Sciatic nerve (tissue), 2 donors: ENCODE measurements around the gene NEK5. TPM values are rescaled to one million over a fixed set of nuclear protein-coding genes. Genes with fewer than 3 reads are reported as not detected.
"Not testable (repeated sequence)": the region's sequence is repeated elsewhere in the genome, so short reads cannot be mapped to it uniquely, and the experiment has no call there.

Source experiments
- ATAC-seq: fragments of 200-7000 bp; cut with Tn5 transposase; one replicate; pipeline ENCODE4 v1.9.1; 2020; ENCODE audit warnings: mild to moderate bottlenecking, moderate library complexity
- DNase-seq: peaks from one replicate; pipeline ENCODE4 v3.0.0-alpha.2; 2020; ENCODE audit warnings: low spot score
- intact Hi-C: fragments of 100-400 bp; cut with DNase I; formaldehyde crosslinking; loops from one replicate; pipeline ENCODE4 v1.14.2; 2022
- total RNA-seq: library from RNA; stranded (reverse); fragmentation: NEBNext Ultra II Directional; extraction: Animal tissue kit (Norgen Biotek cat#: 25700); gene quantifications from one replicate; pipeline ENCODE4 v1.2.1, GENCODE V29; 2021
- donor health status: DM: no; HTN: no; CAD: no.
- donor health status: DM: no; HTN: no; CAD: no.

The NEK5 gene
- total RNA-seq, 1 donor from 2014 or later, result 0.36 TPM

DNA sequence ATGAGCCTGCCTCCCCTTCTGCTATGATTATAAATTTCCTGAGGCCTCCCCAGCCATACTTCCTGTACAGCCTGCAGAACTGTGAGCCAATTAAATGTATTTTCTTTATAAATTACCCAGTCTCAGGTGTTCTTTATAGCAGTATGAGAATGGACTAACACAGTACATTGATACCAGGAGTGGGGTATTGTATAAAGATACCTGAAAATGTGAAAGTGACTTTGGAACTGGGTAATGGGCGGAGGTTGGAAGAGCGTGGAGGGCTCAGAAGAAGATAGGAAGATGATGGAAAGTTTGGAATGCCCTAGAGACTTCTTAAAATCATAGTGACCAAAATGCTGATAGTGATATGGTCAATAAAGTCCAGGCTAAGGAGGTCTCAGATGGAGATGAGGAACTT lies 32.8 kb downstream of the NEK5 start:
- intact Hi-C loops, result no loop called here
- ATAC-seq (no peak), DNase-seq (no peak)

DNA sequence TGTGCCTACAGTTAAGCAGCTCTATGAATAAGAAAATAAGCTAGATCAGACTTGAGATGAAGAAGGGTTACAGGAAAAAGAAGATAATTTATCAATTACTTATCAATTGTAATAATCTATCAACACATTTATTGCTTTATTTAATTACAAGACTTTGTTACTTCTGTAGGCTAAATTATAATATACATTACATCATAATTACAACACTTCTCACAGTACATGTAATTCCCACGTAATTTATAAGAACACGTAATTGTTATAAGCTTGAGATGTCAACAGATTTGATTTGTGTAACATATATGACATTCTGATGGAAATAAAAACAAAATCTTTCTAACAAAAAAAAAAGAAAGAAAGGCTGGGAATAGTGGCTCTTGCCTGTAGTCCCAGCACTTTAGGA lies 36.8 kb downstream of the NEK5 start:
- DNase-seq (no peak), ATAC-seq (no peak)
- intact Hi-C loops, result no loop called here

DNA sequence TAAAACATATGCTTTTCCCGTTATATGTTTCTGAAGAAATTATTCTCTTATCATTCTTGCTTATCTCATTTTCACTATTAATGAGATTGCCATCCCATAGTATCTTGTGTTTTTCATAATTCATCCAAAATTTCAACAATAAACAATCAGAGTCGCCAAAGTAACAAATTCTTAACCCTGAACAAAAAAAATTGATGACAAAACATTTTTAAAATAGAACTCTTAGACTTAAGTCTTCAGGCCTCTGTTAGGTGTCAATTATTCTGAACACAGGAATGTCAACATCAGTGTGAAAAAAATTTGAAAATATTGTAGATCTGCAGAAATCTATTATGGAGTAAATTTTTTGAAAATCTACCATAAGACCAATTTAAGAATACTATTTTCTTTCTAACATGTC lies 37.4 kb downstream of the NEK5 start:
- DNase-seq (no peak), ATAC-seq (no peak)
- intact Hi-C loops, result no loop called here

- intact Hi-C loops, result no loop called here
- no peak for DNase-seq
- no peak for ATAC-seq
Observed at GRCh38 chr13:52085421-52085820, 43.5 kb downstream of the NEK5 start.

- DNase-seq, intact Hi-C loops, ATAC-seq: not testable (repeated sequence)
Observed at GRCh38 chr13:52084981-52085380, 43.9 kb downstream of the NEK5 start.

GRCh38 chr13:52082601-52083000 lies 46.3 kb downstream of the NEK5 start:
- intact Hi-C loops, result no loop called here
- DNase-seq (no peak), ATAC-seq (no peak)

- intact Hi-C loops, DNase-seq, ATAC-seq: not testable (repeated sequence)
Observed at GRCh38 chr13:52079891-52080290, 49.0 kb downstream of the NEK5 start.

- ATAC-seq (no peak), DNase-seq (no peak)
- intact Hi-C loops, result no loop called here
Observed at GRCh38 chr13:52070929-52071523, 57.8 kb downstream of the NEK5 start.

DNA sequence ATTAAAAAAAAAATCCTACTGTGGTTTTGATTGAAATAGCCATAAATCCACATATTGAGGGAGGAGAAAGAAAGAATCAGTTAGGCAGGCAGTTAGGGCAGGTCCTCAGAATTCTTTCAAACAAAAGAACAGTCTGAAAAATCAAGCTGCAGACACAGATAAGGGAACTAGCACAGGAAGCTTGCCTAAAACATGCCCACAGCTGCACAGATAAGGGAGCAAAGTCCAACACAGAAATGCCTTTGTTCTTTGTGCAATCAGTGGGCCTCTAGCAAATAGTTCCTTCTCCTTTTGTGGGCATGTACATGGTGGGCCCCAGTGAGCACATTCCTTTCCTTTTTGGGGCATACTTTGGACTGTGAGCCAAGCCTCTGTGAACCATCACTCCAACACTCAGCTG lies 61.6 kb downstream of the NEK5 start:
- intact Hi-C loops, result no loop called here
- ATAC-seq, result no peak
- DNase-seq, result no peak

DNA sequence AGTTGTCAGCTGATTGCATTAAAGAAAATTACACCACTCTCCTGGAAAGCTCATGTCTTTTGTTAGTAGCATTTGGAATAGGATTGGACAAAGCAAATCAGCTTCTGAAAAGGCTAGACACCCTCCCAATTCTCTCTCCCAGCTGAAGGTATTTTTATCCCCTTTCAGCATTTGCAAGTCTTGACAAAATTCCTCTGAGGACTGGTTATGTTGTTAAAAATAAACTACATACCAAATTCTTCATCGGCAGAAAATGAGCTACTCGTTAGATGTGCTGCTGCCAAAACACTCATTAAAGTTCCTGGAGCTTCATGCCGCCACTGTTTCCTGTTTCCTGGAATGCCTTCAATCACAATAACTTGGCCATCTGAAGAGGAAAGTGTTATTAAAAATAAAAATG lies 67.3 kb downstream of the NEK5 start:
- no peak for ATAC-seq
- no peak for DNase-seq
- intact Hi-C loops, result no loop called here

DNA sequence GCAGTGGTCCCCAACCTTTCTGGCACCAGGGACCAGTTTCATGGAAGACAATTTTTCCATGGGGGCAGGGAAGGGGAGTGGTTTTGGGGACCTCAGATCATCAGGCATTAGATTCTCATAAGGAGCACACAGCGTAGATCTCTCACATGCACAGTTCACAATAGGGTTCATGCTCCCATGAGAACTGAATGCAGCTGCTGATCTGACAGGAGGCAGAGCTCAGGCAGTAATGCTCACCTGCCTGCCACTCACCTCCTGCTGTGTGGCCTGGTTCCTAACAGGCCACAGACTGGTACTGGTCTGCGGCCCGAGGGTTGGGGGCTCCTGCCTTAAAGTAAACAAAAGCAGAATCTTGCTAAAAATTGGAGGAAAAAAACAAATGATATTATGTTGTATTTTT lies 67.8 kb downstream of the NEK5 start:
- DNase-seq, ATAC-seq, intact Hi-C loops: not testable (repeated sequence)

DNA sequence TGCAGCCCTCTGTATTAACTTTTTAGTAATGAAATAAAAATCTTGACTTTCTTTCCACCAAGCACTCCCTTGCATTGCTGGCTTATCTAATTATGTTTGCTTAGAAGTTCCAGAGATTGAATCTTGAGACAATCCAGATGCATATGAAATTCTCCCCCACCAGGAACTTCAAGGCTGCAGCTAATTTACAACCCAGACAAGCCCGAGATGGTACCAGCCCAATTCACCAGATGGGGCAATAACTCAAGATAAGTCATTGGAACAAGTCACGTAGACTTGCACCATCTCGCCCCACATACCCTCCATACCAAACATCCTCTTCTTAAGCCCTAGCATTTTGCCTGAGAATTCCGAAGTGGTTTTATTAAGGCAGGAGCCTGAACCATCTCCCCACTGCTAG lies 75.4 kb downstream of the NEK5 start:
- intact Hi-C loops, result no loop called here
- no peak for ATAC-seq
- no peak for DNase-seq

DNA sequence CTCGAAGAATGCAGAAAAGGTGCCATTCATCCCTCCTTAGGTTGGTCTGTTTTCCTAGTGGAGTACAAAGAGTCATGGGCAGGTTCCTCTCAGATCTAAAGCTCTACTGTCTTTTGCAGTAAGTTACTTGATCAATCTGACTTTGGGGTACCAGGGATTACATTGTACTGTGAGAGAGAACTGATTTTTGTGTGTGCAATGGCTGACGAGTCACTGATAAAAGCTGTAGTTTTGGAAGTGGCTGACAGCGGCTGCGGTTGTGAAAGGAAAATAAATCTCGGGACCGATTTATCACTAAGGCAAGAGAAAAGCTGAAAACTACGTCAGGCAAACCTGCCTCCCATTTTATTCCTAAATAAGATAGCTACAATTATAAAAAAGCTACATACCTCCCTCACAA lies 77.5 kb downstream of the NEK5 start:
- intact Hi-C loops, result no loop called here
- DNase-seq (no peak), ATAC-seq (no peak)

- intact Hi-C loops, result no loop called here
- no peak for DNase-seq
- ATAC-seq, result no peak
Observed at GRCh38 chr13:52048516-52048915, 80.4 kb downstream of the NEK5 start.

DNA sequence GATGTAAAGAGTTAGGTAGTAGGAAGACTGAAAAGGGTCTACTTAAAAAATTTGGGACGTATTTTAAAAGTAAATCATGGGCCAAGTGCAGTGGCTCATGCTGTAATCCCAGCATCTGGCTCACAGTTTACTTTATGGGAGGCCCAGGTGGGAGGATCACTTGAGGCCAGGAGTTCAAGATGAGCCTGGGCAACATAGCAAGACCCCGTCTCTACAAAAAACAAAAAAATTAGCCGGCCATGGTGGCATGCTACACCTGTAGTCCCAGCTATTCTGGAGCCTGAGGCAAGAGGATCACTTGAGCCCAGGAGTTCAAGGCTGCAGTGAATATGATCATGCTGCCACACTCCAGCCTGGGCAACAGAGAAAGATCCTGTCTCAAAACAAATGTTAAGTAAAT lies 81.4 kb downstream of the NEK5 start:
- no peak for DNase-seq

DNA sequence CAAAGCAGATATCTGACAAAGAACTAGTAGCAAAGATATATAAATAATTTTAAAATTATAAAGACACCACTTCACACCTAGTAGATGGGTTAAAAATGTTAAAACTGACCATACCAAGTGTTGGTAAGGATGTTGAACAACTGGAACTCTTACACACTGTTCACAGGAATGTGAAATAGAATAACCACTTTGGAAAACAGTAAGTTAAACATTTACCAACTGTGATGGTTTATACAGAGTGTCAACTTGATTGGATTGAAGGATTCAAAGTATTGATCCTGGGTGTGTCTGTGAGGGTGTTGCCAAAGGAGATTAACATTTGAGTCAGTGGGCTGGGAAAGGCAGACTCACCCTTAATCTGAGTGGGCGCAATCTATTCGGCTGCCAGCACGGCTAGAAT lies 85.2 kb downstream of the NEK5 start:
- DNase-seq (no peak), ATAC-seq (no peak)
- intact Hi-C loops, result no loop called here

More for the DNA sequence above, 81.4 kb downstream of the NEK5 start:
- intact Hi-C loops, result no loop called here
- no peak for ATAC-seq

DNA sequence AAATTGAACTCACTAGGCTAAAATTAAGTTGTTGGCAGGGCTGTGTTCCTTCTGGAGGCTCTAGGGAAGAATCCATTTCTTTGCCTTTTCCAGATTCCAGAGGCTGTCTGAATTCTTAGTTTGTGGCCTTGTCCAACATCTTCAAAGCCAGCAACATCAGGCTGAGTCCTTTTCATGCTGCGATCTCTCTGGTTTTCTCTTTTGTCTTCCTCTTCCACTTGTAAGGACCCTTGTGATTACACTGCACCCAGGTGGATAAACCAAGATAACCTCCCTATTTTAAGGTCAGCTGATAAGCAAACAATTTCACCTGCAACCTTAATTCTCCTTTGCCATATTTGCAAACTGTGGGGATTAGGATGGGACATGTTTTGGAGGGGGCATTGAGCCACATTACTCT lies 92.8 kb downstream of the NEK5 start:
- intact Hi-C loops, result no loop called here
- ATAC-seq (no peak), DNase-seq (no peak)

GRCh38 chr13:52034616-52035226 lies 94.2 kb downstream of the NEK5 start:
- no peak for ATAC-seq
- no peak for DNase-seq
- intact Hi-C loops, result no loop called here

GRCh38 chr13:52033039-52033438 lies 95.8 kb downstream of the NEK5 start:
- ATAC-seq, result no peak
- intact Hi-C loops, result no loop called here
- no peak for DNase-seq

DNA sequence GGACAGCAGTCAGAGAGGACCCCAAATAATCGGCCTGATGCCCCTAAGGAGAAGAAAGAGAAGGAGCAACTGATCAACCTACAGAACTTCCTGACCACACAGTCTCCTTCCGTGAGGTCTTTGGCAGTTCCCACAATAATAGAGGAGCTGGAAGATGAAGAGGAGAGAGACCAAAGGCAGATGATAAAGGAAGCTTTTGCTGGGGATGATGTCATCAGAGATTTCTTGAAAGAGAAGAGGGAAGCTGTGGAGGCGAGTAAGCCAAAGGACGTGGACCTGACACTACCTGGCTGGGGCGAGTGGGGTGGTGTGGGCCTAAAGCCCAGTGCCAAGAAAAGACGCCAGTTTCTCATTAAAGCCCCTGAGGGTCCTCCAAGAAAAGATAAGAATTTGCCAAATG lies 98.5 kb downstream of the NEK5 start:
- DNase-seq, ATAC-seq, intact Hi-C loops: not testable (repeated sequence)

DNA sequence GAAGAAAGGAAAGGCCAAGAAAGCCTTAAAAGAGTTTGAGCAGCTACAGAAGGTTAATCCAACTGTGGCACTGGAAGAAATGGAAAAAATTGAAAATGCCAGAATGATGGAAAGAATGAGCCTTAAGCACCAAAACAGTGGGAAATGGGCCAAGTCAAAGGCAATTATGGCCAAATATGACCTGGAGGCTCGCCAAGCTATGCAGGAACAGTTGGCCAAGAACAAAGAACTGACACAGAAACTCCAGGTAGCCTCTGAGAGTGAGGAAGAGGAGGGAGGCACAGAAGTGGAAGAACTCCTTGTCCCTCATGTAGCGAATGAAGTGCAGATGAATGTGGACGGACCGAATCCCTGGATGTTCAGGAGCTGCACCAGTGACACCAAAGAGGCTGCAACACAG lies 99.3 kb downstream of the NEK5 start:
- no peak for DNase-seq
- ATAC-seq, result no peak
- intact Hi-C loops, result no loop called here
